A673 (cell line): ENCODE measurements around the gene CABLES1.

Experiments
- EZH2 ChIP-seq: fragments of 200-600 bp; sonication (generic); IDR thresholded peaks from 2 replicates; pipeline ENCODE4 v1.6.1; 2017; ENCODE audit warnings: borderline replicate concordance, low read depth, mild to moderate bottlenecking, mixed read lengths, antibody characterized with exemption, low read length; ENCODE audit not compliant: poor library complexity, severe bottlenecking
- TF ChIP-seq, protein P1 (sequence below): fragments of 300-800, 200-600 bp; sonication (generic); conservative IDR thresholded peaks from 2 replicates; pipeline ENCODE4 v1.5.1; 2017; ENCODE audit warnings: low read depth, mild to moderate bottlenecking, antibody characterized with exemption, low read length, moderate library complexity, mixed read lengths

GRCh38 chr18:23138471-23138870 is 3.2 kb downstream of the CABLES1 start:
- TF ChIP-seq, protein P1, sequence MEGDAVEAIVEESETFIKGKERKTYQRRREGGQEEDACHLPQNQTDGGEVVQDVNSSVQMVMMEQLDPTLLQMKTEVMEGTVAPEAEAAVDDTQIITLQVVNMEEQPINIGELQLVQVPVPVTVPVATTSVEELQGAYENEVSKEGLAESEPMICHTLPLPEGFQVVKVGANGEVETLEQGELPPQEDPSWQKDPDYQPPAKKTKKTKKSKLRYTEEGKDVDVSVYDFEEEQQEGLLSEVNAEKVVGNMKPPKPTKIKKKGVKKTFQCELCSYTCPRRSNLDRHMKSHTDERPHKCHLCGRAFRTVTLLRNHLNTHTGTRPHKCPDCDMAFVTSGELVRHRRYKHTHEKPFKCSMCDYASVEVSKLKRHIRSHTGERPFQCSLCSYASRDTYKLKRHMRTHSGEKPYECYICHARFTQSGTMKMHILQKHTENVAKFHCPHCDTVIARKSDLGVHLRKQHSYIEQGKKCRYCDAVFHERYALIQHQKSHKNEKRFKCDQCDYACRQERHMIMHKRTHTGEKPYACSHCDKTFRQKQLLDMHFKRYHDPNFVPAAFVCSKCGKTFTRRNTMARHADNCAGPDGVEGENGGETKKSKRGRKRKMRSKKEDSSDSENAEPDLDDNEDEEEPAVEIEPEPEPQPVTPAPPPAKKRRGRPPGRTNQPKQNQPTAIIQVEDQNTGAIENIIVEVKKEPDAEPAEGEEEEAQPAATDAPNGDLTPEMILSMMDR: no peak
- no peak for TF ChIP-seq EZH2
